ENCODE results near the gene SYNDIG1.

DNA sequence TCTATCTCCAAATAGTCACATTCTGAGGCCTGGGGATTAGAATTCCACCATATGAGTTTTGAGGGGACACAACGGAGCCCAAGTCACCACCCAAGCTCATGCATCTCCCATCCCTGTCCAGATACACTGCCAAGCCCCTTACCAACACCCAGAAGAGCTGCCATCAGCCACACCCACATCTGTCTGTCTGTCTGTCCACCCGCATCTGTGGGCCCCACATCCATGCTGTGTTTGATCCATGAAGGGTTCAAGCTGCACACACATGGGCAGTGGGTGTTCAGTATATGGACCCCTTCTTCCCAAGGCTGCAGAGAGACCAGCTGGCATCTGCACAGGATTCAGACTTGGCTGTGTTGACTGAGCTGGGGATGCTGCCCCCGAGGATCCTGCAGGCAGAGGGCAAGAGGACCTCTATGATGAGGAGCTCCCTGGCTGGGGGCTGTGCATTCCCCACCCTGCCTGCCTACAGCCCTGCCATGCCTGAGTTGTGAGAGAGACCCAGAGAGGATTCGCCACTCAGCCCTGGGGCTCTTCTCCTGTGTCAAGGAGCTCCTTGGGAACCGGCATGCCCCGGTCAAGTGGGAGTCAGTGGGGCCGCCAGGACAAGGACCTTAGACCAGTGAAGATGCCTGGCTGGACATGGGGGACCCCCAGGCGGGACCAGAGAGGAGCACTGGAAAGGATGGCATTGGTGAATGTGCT is 206.4 kb downstream of the SYNDIG1 start:
- TF ChIP-seq, protein P1, sequence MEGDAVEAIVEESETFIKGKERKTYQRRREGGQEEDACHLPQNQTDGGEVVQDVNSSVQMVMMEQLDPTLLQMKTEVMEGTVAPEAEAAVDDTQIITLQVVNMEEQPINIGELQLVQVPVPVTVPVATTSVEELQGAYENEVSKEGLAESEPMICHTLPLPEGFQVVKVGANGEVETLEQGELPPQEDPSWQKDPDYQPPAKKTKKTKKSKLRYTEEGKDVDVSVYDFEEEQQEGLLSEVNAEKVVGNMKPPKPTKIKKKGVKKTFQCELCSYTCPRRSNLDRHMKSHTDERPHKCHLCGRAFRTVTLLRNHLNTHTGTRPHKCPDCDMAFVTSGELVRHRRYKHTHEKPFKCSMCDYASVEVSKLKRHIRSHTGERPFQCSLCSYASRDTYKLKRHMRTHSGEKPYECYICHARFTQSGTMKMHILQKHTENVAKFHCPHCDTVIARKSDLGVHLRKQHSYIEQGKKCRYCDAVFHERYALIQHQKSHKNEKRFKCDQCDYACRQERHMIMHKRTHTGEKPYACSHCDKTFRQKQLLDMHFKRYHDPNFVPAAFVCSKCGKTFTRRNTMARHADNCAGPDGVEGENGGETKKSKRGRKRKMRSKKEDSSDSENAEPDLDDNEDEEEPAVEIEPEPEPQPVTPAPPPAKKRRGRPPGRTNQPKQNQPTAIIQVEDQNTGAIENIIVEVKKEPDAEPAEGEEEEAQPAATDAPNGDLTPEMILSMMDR (IDR thresholded peaks at IDR 0.05): no peak
- no peak for TF ChIP-seq POLR2AphosphoS5 (IDR thresholded peaks at IDR 0.05; ENCODE audit: low read depth, low read length)

All from Panc1 (cell line).